Left hindlimb (tissue), 1 donor: Measurements from ENCODE around the gene C4BPA.
A peak's percentile ranks its signal among the peaks of the same experiment; 100 is the strongest.

Experiments
- DNase-seq: peaks from one replicate; pipeline ENCODE4 v3.0.0-alpha.2; 2018

The C4BPA gene

GRCh38 chr1:207077470-207078377, 26.3 kb upstream of the C4BPA start:
- no peak for DNase-seq

- DNase-seq: no peak
Measured at GRCh38 chr1:207078578-207079132, 25.4 kb upstream of the C4BPA start.

GRCh38 chr1:207079706-207080241, 24.3 kb upstream of the C4BPA start:
- DNase-seq: no peak

GRCh38 chr1:207081088-207081487, 22.9 kb upstream of the C4BPA start:
- no peak for DNase-seq

DNA sequence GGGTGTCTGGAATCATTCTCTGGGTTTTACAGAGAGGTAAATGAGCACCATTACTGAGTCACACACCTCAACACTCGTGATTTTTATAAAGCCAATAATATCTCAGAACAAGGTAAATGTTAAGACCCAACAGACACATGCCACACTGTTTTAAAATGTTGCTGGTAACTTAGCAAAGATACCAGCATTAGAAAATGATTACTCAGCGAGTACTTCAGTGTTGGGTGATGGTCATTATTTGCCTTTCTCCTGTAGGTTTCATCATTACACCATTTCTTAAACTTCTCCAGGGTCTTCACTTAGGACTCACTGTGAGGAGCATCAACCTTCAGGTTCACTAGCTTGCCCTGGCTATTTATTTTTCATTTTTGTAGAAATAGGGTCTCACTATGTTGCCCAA, 22.2 kb upstream of the C4BPA start:
- DNase-seq: no peak

GRCh38 chr1:207084232-207084631, 19.8 kb upstream of the C4BPA start:
- DNase-seq: no peak

DNA sequence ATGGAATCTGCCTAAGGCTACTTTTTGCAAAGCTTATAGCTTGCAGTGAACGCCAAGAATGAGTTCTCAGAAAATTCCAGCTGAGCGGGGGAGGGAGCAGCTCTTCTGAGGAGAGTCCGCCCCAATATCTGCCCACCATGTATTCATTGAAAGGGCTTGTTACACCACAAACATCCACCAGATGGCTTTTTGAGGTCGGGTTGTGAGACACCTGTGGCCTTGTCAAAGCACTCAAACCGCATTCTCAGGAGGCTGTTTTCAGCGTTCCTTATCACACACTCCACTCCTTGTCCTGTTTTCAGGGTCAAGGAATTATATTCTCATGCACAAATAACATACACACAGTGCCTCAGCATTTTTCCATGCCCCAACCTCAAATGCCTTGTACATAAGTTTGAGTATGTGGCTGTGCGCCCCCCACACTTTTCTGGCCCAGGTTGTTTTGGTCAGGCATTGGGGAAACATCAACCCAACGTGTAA, 19.3 kb upstream of the C4BPA start:
- DNase-seq: peak; percentile 50

DNA sequence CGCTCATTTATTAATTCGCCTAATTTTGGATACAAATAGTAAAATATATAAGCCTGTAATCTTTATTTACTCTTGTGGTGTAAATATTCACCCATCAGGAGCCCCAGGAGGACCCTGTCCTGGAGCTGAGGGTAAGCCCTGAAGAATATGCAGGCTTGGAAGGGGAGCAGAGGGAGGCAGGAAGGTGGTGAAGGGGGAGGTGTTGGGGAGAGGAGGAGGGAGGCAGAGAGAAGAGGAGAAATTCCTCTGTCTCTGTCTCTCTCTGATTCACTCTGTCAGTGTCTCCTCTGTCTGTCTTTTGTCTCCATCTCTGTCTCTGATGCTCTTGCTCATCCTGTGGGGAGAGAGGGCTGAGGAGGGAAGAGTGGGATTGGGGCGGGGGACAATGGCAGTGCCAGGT, 18.1 kb upstream of the C4BPA start:
- no peak for DNase-seq

DNA sequence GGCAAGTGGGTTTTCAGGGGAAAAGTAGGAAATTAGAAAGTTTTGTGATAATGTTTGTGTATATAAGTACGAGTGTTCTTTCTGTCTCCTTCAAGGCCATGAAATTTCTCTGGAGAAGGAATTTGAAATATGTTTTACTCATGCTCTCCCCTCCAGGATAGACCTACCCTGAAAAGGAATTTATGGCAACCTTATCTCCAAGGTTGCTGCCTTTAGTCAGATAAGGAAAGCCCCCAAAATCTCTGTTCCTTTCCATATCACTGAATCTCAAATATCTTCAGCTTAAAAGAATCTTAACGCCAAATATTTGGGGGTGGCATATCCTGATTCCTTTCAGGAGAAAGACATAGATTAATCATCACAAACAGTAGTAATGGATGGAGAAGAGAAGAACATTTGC, 15.9 kb upstream of the C4BPA start:
- no peak for DNase-seq

DNA sequence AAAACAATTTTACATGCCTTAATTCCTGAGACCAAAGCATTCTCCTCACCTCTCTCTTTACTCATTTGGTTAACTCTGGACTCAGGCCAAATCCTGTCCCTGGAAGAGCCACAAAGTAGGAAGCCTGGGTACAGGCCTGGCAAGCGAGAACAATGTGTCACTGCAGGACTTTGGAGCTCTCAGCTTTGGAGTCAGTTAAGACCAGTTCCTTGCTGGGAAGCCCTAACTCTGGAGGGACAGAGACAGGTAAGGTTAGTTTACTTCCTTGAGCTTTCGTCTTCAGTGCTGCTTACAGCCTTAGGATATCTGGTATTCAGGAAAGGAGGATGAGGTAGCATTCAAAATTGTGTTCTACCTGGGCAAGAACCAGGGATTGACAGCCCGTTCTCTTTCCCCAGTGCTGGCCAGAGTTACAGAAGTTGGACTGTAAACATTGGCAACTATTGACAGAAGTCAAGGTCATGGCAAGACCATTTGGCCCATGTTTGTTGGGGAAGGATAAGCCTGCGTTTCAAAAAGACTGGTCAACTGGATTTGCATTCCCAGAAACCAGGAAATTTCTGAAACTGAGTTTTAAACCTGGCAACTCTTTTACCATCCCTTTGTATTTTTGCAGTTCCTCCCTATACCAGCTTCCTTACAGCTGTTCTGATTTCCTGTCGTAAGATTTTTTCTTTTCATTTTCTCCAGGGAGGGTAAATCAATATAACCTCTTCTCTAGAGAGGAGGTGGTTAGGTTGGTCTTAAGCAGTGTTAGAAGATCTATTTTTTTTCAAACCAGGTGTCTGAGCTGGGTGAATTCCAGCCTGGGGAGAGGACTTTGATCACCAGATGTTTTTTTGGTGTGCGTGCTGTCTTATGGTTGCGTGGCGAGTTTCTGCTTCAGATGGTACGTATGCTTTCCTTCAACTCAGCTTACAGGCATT, 15.1 kb upstream of the C4BPA start, which contains the start of gene C4BPB:
Gene C4BPB (plus strand): TSS at position 160 of the 926 bp plus-strand sequence. CDS start 672 bp downstream, at position 832.
- no peak for DNase-seq

DNA sequence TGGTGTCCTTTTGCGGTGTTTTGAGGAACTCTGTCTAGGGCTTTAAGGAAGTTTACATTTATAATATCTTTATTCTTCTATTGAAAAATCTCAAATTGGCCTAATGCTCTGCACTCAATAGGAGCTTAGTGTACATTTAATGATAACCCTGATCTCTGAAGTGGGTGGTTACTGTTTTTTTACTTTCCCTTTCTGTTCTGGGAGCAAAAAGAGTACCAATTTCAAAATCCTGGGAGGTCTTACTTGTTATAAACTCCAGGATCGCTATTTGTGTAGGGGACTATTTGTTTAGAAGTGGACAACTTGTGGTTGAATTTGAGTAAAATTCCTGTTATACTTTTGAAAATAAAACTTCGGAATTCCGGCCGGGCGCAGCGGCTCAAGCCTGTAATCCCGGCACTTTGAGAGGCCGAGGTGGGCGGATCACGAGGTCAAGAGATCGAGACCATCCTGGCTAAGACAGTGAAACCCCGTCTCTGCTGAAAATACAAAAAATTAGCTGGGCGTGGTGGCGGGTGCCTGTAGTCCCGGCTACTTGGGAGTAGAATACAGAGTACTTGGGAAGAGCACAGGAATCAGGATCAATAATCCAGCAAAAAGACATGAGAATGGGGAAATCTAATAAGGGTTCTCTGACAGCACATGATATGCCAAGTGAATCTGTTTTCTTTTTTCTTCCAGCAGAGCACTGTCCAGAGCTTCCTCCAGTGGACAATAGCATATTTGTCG, 14.2 kb upstream of the C4BPA start:
- DNase-seq: no peak

DNA sequence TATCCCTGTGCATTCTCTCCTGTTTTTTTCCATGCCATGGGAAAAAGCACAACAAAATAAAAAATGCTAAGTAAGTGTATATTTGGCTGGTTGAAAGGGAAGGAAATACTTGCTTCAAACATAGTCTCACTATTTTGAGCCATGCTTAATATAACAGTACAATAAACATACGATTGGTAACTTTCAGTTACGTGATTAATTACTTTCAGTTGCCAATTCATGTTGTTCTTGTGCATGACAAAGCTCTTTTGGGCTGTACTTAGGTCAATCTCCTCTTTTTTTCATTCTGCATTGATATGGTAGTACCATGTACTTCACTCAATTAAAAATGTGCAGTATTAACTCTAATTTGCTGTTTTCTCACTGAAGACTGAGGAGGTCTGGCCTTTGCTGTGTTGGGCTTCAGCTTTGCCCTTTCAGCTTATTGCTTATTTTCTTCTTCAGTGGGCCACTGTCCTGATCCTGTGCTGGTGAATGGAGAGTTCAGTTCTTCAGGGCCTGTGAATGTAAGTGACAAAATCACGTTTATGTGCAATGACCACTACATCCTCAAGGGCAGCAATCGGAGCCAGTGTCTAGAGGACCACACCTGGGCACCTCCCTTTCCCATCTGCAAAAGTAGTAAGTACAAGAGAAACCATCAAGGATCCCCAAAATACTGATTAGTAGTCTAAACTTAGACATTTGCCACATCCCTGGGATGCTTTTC, 12.7 kb upstream of the C4BPA start:
- DNase-seq: no peak

DNA sequence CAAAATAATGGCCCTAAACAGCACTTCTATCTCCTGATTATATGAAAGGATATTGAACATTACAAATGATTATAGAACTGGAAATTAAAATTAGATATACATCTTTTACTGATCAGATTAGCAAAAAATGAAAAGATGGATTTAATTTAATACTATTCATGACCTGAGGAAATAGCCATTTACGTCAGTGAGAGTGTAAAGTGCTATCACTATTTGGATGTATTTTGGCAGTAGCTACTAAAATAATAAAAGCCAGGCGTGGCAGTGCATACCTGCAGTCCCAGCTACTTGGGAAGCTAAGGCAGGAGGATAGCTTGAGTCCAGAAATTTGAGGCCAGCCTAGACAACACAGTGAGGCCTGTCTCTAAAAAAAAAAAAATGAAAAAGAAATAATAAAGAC, 10.1 kb upstream of the C4BPA start:
- DNase-seq: no peak

- no peak for DNase-seq
Measured at GRCh38 chr1:207097871-207098324, 6.1 kb upstream of the C4BPA start.

DNA sequence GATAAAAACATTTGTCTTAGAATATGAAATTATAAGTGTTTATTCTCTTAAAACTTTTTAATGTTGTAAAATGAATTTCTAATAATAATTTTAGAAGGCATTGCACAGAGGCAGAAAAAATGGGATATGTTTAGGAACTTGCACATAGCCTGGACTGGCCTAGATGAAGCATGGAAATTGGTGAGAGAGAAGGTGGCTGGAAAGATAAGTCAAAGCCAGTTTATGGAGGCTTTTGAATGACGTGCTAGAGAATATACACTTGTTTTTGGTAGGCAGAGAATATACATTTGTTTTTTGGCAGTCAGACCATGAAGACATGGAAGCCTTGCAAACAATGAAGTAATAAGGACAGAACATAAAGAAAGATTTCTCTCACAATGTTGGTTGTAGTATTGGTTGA, 2.3 kb upstream of the C4BPA start:
- DNase-seq: no peak

DNA sequence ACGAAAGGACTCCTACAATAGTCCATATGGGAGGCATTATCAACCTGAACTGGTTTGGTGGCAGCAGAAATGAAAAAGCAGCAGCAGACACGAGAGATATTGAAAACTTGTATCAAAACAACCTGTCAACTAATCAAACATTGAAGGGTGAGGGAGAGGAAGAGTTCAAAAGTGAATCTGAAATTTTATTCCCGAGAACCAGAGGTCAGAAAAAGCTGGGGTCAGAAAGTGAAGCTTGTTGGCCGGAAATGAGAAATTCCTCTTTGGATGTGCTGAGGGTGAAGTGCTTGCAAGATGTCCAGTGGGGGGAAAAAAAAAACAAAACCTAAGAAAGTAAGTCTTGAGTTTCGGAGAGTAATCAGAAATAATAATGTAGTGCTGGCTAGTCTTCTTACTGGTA, 1.9 kb upstream of the C4BPA start:
- DNase-seq: no peak

GRCh38 chr1:207102659-207103058, 1.4 kb upstream of the C4BPA start:
- no peak for DNase-seq

- DNase-seq: no peak
Measured at GRCh38 chr1:207109004-207109403, 5.0 kb downstream of the C4BPA start.

GRCh38 chr1:207112616-207113296, 8.7 kb downstream of the C4BPA start:
- DNase-seq: no peak

DNA sequence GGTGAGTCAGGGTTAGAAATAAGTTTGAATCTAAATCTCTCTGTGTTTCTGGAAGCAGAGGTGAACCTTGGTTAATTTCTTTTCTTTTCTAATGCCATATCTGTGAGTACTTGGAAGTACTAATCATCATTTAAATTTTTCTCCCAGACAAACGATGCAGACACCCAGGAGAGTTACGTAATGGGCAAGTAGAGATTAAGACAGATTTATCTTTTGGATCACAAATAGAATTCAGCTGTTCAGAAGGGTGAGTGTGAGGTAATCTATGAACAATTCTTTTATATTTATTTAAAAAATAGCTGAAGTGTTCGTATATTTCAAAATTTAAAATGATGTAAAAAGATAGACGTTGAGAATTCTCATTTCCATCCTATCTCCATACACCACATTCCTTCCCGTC, 11.2 kb downstream of the C4BPA start:
- no peak for DNase-seq

DNA sequence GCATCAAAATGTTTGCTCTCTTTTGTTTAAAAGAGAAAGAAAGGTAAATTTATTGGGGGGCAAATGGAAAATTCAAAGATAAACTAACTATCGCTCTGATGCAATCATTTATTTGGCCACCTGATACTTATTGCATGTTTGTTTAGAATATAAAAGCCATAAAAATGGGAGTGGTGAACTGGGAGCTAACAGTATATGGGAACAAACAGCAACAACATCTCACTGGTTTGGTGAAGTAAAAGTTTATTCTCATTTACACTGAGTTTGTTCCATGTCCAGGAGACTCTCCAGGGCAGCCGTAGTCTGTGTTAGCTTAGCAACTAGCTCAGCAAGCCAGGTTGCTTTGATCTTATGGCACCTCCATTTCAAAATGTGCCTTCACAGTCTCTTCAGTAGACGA, 20.4 kb downstream of the C4BPA start:
- DNase-seq: no peak
